ENCODE data around the gene IL26. TPM values are rescaled to one million over a fixed set of nuclear protein-coding genes. Genes with fewer than 3 reads are reported as not detected.

Gene IL26
- polyA plus RNA-seq, 2 of the 4 experiments (the other 2 are of a cell fraction), result not detected

DNA sequence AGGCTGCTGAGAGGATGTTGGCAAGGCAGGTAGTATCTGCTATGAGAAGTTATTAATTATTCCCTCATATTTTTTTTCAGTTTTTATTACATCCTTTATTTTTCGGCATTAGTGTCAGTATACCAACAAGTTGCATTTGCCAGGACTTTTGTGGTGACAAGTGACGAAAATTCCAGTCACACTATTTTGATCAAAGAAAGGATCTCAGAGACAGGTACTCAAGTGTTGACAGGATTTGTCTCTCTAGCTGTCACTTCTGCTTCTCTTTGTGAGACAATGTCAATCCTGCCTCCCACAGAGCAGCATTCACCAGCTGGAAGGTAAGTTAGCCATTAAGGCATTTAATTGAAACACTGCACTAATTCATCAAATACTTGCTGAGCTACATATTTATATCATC is 48.0 kb downstream of the IL26 start:
- POLR2A ChIA-PET, result no interaction called here
- TF ChIP-seq, protein P1, sequence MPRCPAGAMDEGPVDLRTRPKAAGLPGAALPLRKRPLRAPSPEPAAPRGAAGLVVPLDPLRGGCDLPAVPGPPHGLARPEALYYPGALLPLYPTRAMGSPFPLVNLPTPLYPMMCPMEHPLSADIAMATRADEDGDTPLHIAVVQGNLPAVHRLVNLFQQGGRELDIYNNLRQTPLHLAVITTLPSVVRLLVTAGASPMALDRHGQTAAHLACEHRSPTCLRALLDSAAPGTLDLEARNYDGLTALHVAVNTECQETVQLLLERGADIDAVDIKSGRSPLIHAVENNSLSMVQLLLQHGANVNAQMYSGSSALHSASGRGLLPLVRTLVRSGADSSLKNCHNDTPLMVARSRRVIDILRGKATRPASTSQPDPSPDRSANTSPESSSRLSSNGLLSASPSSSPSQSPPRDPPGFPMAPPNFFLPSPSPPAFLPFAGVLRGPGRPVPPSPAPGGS (IDR thresholded peaks at IDR 0.05), result no peak
- TF ChIP-seq POLR2AphosphoS2 (conservative IDR thresholded peaks at IDR 0.05; ENCODE audit: low read length) (no peak), RARB (CRISPR knock-in tag; IDR thresholded peaks at IDR 0.05) (no peak)
- FAIRE-seq (no peak), DNase-seq (ENCODE audit: low read depth in 1 of 2, low spot score in 1 of 2) (no peak), ATAC-seq (no peak)
- Histone ChIP-seq H3K9me3 (no peaks in the 10 kb centered on the region), H3K4me2 (no peak overlapping the region), H3K4me3 (no peak overlapping the region), H3K27ac (no peak overlapping the region), H3K4me1 (no peaks in the 10 kb centered on the region)
- 22% methylated on average over 2 of the region's 2 CpGs for WGBS (ENCODE audit: missing lambda C conversion rate)
- CTCF ChIA-PET, result no interaction called here

DNA sequence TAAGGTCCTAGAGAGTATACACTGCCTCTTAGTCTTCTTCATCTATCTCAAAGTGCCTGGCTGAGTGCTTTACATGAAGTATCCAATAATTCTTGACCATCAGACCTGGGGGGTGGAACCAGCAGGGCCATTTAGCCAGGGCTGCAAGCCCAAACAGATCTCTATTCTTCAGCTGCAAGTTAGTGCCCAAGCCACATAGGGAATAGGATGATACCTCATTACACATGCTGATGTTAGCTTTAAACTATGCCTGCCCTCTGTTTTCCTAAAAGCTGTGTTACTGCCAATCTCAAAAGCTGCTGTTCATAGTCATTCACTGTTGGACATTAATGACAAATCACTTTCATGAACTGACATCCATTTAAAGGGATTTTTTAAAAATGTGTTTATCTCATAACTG is 49.4 kb downstream of the IL26 start:
- CTCF ChIA-PET, result no interaction called here
- POLR2A ChIA-PET, result no interaction called here
- ATAC-seq, result no peak
- FAIRE-seq, result no peak
- Histone ChIP-seq H3K4me3 (no peak overlapping the region), H3K4me1 (no peaks in the 10 kb centered on the region), H3K4me2 (no peak overlapping the region), H3K27ac (no peak overlapping the region), H3K9me3 (no peaks in the 10 kb centered on the region)
- no peak for TF ChIP-seq FOXS1 (CRISPR knock-in tag; IDR thresholded peaks at IDR 0.05)
- TF ChIP-seq RNF2 (IDR thresholded peaks at IDR 0.05; ENCODE audit: borderline replicate concordance, low read depth), result no peak
- TF ChIP-seq, protein P2, sequence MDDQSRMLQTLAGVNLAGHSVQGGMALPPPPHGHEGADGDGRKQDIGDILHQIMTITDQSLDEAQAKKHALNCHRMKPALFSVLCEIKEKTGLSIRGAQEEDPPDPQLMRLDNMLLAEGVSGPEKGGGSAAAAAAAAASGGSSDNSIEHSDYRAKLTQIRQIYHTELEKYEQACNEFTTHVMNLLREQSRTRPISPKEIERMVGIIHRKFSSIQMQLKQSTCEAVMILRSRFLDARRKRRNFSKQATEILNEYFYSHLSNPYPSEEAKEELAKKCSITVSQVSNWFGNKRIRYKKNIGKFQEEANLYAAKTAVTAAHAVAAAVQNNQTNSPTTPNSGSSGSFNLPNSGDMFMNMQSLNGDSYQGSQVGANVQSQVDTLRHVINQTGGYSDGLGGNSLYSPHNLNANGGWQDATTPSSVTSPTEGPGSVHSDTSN (IDR thresholded peaks at IDR 0.05), result no peak
- TF ChIP-seq POLR2AphosphoS2 (conservative IDR thresholded peaks at IDR 0.05; ENCODE audit: low read length), result no peak
- no peak for TF ChIP-seq CBX2 (IDR thresholded peaks at IDR 0.05; ENCODE audit: borderline replicate concordance, low read depth)
- TF ChIP-seq POLR2A (IDR thresholded peaks at IDR 0.05; ENCODE audit: low read length), result no peak
- no peak for TF ChIP-seq SREBF2 (IDR thresholded peaks at IDR 0.05)
- no peak for TF ChIP-seq MAZ (IDR thresholded peaks at IDR 0.05; ENCODE audit: borderline replicate concordance, low read depth, low read length)
- TF ChIP-seq CEBPB (IDR thresholded peaks at IDR 0.05), result no peak
- no peak for TF ChIP-seq NPAS2 (CRISPR knock-in tag; IDR thresholded peaks at IDR 0.05; ENCODE audit: borderline replicate concordance)
- no peak for TF ChIP-seq ESRRA (IDR thresholded peaks at IDR 0.05; ENCODE audit: borderline replicate concordance, low read length)
- no peak for TF ChIP-seq RCOR1 (IDR thresholded peaks at IDR 0.05; ENCODE audit: low read depth, low read length)
- TF ChIP-seq RARB (CRISPR knock-in tag; IDR thresholded peaks at IDR 0.05), result no peak
- no peak for TF ChIP-seq EHMT2 (IDR thresholded peaks at IDR 0.05; ENCODE audit: low read depth)
- TF ChIP-seq TFCP2L1 (CRISPR knock-in tag; IDR thresholded peaks at IDR 0.05), result no peak
- TF ChIP-seq, protein P3, sequence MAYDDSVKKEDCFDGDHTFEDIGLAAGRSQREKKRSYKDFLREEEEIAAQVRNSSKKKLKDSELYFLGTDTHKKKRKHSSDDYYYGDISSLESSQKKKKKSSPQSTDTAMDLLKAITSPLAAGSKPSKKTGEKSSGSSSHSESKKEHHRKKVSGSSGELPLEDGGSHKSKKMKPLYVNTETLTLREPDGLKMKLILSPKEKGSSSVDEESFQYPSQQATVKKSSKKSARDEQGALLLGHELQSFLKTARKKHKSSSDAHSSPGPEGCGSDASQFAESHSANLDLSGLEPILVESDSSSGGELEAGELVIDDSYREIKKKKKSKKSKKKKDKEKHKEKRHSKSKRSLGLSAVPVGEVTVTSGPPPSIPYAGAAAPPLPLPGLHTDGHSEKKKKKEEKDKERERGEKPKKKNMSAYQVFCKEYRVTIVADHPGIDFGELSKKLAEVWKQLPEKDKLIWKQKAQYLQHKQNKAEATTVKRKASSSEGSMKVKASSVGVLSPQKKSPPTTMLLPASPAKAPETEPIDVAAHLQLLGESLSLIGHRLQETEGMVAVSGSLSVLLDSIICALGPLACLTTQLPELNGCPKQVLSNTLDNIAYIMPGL (CRISPR knock-in tag; IDR thresholded peaks at IDR 0.05; ENCODE audit: borderline replicate concordance), result no peak
- TF ChIP-seq ZC3H11A (IDR thresholded peaks at IDR 0.05), result no peak
- TF ChIP-seq, protein P1 (IDR thresholded peaks at IDR 0.05), result no peak
- TF ChIP-seq, protein P4, sequence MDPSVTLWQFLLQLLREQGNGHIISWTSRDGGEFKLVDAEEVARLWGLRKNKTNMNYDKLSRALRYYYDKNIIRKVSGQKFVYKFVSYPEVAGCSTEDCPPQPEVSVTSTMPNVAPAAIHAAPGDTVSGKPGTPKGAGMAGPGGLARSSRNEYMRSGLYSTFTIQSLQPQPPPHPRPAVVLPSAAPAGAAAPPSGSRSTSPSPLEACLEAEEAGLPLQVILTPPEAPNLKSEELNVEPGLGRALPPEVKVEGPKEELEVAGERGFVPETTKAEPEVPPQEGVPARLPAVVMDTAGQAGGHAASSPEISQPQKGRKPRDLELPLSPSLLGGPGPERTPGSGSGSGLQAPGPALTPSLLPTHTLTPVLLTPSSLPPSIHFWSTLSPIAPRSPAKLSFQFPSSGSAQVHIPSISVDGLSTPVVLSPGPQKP (IDR thresholded peaks at IDR 0.05; ENCODE audit: low read depth, low read length), result no peak
- TF ChIP-seq PHF8 (IDR thresholded peaks at IDR 0.05; ENCODE audit: borderline replicate concordance, low read depth), result no peak
- DNase-seq (ENCODE audit: low read depth in 1 of 2, low spot score in 1 of 2), result no peak

Data from A549 (cell line).